ENCODE data around the gene RNF115.
"Not testable (repeated sequence)": the region's sequence is repeated elsewhere in the genome, so short reads cannot be mapped to it uniquely, and the experiment has no call there.

- not testable (repeated sequence) for TF ChIP-seq POLR2A (IDR thresholded peaks at IDR 0.05)
- TF ChIP-seq, protein P1, sequence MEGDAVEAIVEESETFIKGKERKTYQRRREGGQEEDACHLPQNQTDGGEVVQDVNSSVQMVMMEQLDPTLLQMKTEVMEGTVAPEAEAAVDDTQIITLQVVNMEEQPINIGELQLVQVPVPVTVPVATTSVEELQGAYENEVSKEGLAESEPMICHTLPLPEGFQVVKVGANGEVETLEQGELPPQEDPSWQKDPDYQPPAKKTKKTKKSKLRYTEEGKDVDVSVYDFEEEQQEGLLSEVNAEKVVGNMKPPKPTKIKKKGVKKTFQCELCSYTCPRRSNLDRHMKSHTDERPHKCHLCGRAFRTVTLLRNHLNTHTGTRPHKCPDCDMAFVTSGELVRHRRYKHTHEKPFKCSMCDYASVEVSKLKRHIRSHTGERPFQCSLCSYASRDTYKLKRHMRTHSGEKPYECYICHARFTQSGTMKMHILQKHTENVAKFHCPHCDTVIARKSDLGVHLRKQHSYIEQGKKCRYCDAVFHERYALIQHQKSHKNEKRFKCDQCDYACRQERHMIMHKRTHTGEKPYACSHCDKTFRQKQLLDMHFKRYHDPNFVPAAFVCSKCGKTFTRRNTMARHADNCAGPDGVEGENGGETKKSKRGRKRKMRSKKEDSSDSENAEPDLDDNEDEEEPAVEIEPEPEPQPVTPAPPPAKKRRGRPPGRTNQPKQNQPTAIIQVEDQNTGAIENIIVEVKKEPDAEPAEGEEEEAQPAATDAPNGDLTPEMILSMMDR (IDR thresholded peaks at IDR 0.05) = not testable (repeated sequence)
Observed at GRCh38 chr1:145762001-145762400, 61.9 kb downstream of the RNF115 start.

All from body of pancreas (tissue), 4 donors.